Cerebellar cortex (tissue), 1 donor: Measurements from ENCODE around the gene TXNRD3.

ENCODE experiments used
- DNase-seq: peaks from one replicate; pipeline ENCODE4 v3.0.0-alpha.2; 2015; ENCODE audit warnings: low spot score

TXNRD3 gene

GRCh38 chr3:126672340-126672739, 17.4 kb upstream of the TXNRD3 start:
- no peak for DNase-seq

- no peak for DNase-seq
These were observed 16.6 kb upstream of the TXNRD3 start for GRCh38 chr3:126671521-126671920.

- no peak for DNase-seq
These were observed 13.8 kb upstream of the TXNRD3 start for GRCh38 chr3:126668450-126669401.

- no peak for DNase-seq
These were observed 12.9 kb upstream of the TXNRD3 start for GRCh38 chr3:126667631-126668449.

DNA sequence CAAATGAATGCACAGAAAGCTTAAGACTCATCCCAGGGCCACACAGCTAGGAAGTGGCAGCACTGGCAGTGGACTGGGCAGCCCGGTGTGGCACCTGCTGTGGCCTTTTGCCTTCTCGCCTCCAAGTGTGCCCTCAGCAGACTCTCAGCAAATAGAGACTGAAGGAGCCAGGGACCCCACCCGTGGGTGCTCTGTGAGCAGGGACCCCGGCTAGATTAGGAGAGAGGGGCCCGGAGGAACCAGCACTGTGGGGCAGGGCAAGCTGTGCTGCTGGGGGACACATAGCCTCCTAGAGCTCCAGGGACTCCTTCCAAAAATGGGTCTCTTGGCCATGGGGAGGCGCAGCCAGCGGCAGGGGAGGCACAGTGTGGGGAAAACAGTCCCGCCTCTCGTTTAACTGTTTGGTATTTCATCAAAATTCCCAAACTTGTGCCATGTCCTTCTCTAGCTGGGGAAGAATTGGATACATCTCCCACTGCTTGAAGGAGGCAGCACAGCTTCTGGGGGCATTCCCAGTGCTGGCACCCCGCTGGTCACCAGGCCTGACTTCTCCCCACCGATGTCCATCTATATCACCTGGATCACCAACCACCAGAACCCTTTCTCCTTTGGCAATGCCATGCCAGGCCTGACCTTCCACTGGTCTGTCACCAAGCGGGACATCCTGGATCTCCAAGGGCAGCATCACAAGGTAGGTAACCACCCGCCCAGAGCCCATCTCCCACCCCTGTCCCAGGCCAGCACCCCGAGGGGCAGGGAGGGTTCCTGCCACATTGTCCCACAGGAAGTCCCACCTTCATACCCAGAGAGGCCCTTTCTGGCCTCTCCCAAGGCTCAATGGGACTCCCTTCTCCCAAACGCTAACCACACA, 12.0 kb upstream of the TXNRD3 start:
- no peak for DNase-seq

GRCh38 chr3:126665959-126666657, 11.2 kb upstream of the TXNRD3 start:
- DNase-seq, result no peak

DNA sequence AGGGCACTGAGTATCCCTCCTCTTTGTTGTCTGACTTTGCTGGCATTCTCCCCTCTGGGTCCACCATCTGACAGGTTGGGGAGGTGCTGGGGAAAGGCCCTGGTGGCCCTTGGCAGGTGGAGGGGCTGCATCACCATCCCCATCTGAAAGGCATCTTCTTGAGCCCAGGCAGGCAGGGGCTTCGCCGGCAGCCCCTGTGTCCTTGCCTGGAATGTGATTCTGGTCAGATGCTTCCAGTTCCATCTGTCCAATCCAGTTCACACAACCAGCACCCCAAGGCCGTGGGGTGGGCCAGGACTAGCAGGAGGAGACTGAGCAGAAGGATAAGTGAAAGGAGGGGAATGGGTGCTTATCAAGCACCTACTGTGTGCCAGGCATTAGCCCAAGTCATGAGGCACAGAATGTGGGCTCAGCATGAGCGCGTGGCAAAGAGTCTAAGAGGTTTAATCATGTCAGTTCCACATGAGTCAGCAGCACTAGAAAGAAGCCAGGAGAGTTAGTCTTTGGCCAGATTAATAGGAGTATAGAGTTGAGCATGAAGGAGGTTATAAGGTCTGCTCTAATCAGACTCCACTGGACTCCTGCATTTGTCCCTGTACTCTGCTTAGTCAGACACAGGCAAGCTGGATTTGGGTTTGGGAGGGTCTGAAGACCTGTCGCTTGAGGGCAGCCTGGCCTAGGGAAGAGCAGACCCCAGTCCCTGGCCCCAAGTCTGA, 10.5 kb upstream of the TXNRD3 start:
- no peak for DNase-seq

- no peak for DNase-seq
These were observed 9.8 kb upstream of the TXNRD3 start for GRCh38 chr3:126664591-126665214.

- DNase-seq, result no peak
These were observed 8.8 kb upstream of the TXNRD3 start for GRCh38 chr3:126663750-126664149.

GRCh38 chr3:126663257-126663656, 8.3 kb upstream of the TXNRD3 start:
- DNase-seq, result no peak

DNA sequence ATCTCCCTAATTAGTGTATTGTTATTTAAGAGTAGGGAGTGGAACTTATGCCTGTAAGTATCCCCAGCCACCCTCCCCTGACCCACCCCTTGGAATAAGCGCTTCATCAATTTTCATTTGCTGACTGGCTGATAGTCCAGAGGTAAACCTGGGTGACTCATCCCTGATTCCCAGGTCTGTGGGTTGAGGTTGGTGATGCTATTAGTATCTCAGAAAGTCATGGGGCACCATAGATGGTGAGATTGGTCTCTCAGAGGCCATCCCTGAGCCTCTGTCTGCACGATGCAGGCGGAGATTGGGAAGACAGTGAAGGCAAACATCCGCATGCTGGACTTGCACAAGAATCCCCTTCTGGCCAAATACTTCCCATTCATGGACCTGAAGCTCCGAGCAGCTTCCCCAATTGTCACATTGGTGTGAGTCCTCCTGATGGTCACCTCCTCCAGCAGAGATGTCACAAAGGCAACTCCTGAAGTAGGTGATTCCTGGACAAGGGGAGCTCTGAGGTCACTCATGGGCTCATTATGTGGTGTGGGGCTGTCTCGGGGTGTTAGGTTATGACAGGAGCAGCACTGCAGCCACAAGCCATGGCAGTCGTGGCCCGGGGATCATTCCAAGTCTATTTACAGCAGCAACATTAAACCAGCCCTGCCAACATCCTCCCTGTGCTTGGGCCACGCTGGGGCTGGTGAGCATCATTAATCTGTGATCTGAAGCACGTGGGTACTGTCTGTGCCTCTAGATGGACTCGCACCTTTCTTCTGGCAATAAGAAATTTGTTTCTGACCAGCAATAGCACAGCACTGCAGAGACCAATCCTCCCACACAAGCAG, 6.8 kb upstream of the TXNRD3 start:
- no peak for DNase-seq

GRCh38 chr3:126659915-126660886, 5.3 kb upstream of the TXNRD3 start:
- DNase-seq, result no peak

DNA sequence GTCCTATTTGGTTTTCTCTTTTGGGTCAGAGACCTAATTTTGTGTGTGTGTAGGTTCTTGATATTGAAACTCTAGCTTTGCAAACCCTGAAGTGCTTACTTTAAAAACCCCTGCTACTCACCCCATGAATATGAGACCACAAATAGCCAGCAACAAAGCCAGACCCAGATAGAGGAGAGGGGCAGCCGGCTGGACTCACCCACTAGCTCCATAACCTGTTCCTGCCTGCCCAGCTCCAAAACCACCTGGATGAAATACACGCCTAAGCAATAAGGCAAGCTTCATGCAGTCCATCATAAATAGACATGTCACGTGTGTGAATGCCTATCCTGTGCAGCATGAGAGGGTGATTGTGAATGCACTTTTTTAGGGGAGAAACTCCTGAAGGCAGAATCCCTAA, 3.7 kb upstream of the TXNRD3 start:
- DNase-seq, result no peak

DNA sequence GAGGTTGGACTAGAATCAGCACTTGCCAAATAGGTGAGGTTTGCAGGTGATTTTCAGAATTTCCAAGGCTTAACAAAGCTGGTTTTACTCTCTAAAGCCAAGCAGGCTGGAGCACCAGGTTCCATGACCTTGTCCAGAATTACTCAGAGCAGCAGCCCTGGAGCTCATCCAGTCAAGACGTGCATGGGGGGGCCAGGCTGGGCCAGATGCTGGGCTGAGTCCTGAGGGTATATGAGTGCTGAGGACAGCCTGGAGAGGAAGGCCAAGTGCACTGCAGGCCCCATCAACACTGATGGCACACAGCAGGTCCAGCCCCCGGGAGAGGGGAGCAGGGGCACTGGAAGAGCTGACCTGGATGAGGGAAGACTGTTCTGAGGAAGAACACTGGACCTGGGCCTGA, 3.0 kb upstream of the TXNRD3 start:
- no peak for DNase-seq

DNA sequence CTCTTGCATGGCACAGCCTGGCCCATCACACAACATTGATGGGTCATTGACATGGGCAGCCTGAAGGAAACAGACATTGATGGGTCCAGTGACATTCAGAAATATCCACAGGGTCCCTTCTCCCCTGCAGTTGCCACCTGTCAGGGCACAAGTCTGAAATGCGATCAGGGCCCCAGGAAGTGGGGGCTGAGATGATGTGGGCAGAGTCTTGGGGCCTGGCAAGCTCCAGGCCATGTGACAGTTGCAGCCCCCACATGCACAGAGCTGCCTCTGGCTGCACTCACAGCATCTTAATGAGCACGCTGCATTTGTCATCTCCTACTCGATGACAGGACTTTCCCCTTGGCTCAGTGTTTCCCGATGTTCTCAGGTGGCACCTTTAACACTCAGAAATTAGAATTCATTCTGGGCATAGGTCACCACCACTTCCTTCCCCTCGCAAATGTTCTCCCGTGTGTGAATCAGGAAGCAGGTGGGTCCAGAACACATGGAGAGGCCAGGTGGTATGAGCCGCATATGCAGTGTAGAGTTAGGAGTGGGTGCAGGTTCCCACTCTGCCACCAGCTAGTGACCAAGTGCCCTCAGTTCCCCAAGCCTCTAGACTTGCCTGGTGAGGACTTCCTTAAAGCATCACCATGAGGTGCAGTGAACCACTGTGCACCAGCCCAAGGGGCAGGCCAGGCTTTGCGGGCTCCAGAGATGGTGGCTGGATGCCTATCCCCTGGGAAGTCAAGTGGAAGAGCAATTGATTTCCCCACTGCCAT, 1.6 kb upstream of the TXNRD3 start:
- DNase-seq, result no peak

GRCh38 chr3:126655887-126656286, 963 bp upstream of the TXNRD3 start:
- no peak for DNase-seq

- DNase-seq, result no peak
These were observed 5.3 kb downstream of the TXNRD3 start for GRCh38 chr3:126649556-126650092.
